Measurements from ENCODE around the gene NAT16.
"Not testable (repeated sequence)": the region's sequence is repeated elsewhere in the genome, so short reads cannot be mapped to it uniquely, and the experiment has no call there.

GRCh38 chr7:101132626-101133600, 47.2 kb downstream of the NAT16 start:
- TF ChIP-seq CTCF (IDR thresholded peaks at IDR 0.05 in 4 of 5, conservative IDR thresholded peaks at IDR 0.05 in 1 of 5); POLR2A (IDR thresholded peaks at IDR 0.05): not testable (repeated sequence)

All from gastrocnemius medialis (tissue), 4 donors.